Right ventricle myocardium superior (tissue), 1 donor: Measurements from ENCODE around the gene STATH. TPM values are rescaled to one million over a fixed set of nuclear protein-coding genes. Genes with fewer than 3 reads are reported as not detected.
"Not testable (repeated sequence)": the region's sequence is repeated elsewhere in the genome, so short reads cannot be mapped to it uniquely, and the experiment has no call there.

Experiments used
- ATAC-seq: fragments of 200-7000 bp; cut with Tn5 transposase; one replicate; pipeline ENCODE4 v1.9.1; 2020; ENCODE audit warnings: mild to moderate bottlenecking; ENCODE audit not compliant: poor library complexity
- DNase-seq: peaks from one replicate; pipeline ENCODE4 v3.0.0-alpha.2; 2020
- intact Hi-C: fragments of 100-400 bp; cut with DNase I; formaldehyde crosslinking; loops from one replicate; pipeline ENCODE4 v1.11.2; 2022
- total RNA-seq: library from RNA; stranded (reverse); fragmentation: NEBNext Ultra II Directional; extraction: Animal tissue kit (Norgen Biotek cat#: 25700); gene quantifications from one replicate; pipeline ENCODE4 v1.2.1, GENCODE V29; 2021
- donor health status: DM: no; HTN: yes; CAD: no; lungs with severe emphysema.

Gene STATH
- total RNA-seq, 1 donor from 2014 or later, result not detected

DNA sequence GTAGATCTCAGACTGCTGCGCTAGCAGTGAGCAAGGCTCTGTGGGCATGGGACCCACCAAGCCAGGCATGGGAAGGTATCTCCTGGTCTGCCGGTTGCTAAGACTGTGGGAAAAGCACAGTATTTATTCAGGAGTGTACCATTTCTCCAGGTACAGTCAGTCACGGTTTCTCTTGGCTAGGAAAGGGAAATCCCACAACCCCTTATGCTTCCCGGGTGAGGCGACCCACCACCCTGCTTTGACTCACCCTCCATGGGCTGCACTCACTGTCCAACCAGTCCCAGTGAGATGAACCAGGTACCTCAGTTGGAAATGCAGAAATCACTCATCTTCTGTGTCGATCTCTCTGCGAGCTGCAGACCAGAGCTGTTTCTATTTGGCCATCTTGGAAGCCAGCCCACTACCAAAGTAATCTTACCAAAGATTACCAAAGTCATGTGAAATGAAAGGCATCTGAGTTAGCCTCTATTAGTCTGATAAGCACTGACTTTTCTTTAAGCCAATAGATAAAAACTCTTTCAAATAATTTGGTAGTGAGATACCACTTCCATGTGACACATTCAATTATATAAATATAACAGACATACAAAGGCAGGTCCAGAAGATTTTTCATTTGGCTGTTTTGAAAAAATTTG, 46.0 kb downstream of the STATH start:
- intact Hi-C loops, result no loop called here
- no peak for DNase-seq
- no peak for ATAC-seq

DNA sequence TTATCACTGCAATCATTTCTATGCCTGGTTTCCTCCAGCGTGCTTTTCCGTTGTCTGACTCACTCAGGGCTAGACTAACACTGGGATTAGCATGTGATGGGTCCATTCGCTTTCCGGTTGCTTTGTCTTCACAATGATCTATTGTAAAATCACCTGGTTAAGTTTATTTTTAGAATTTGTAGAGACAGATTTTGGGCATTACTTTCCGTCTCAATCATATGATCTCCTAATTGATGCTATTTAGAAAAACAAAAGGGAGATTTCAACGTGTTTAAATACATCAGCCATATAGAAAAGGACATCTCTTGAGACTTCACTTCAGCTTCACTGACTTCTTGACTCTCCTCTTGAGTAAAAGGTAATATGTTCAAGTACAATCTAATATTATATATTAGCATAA, 54.4 kb downstream of the STATH start, which contains the start of gene HTN1:
Gene HTN1, plus strand, starts transcription at position 301 of the 400 bp plus-strand sequence. CDS start 2,639 bp downstream, outside the sequence.
- intact Hi-C loops, DNase-seq, ATAC-seq: not testable (repeated sequence)

Other genes starting within 250 kb of the STATH start
- gene SULT1B1, start 235.3 kb upstream of the STATH start, total RNA-seq, result 0.89 TPM
- not detected for gene SULT1E1, start 135.8 kb upstream of the STATH start, total RNA-seq
- gene CSN1S1, start 64.9 kb upstream of the STATH start, total RNA-seq, result not detected
- not detected for gene CSN2, start 30.2 kb upstream of the STATH start, total RNA-seq
- not detected for gene HTN3, start 32.5 kb downstream of the STATH start, total RNA-seq
- not detected for gene HTN1, start 54.5 kb downstream of the STATH start, total RNA-seq
- not detected for gene PRR27, start 158.3 kb downstream of the STATH start, total RNA-seq
- not detected for gene ODAM, start 199.8 kb downstream of the STATH start, total RNA-seq
- gene FDCSP, start 230.2 kb downstream of the STATH start, total RNA-seq, result not detected
- not detected for gene CSN3, start 246.6 kb downstream of the STATH start, total RNA-seq